Keratinocyte (primary cell): ENCODE measurements around the gene RAD18.

Source experiments
- CTCF ChIP-seq, 3 experiments: IDR thresholded peaks in 1 of 3; conservative IDR thresholded peaks in 1 of 3; optimal IDR thresholded peaks in 1 of 3; 2 replicates in 2 of 3; 3 replicates in 1 of 3; pipeline versions ENCODE3 to v1.5.1; 2011; ENCODE audit warnings: low read length in 3 of 3, mild to moderate bottlenecking in 3 of 3, moderate library complexity in 2 of 3, control low read depth in 1 of 3, inconsistent platforms in 1 of 3; ENCODE audit not compliant: insufficient read depth in 2 of 3; ENCODE audit errors: extremely low read depth in 1 of 3
- EZH2 ChIP-seq: IDR thresholded peaks from one replicate; pipeline ENCODE4 v1.6.1; 2012; ENCODE audit warnings: inconsistent platforms, mild to moderate bottlenecking, low read length, moderate library complexity

GRCh38 chr3:8984526-8984925, 21.3 kb upstream of the RAD18 start:
- TF ChIP-seq CTCF (optimal IDR thresholded peaks at IDR 0.05 in 1 of 3, IDR thresholded peaks at IDR 0.05 in 1 of 3, conservative IDR thresholded peaks at IDR 0.05 in 1 of 3; ENCODE audit: extremely low read depth in 1 of 3, insufficient read depth in 2 of 3, low read length in 3 of 3), result no peak
- TF ChIP-seq EZH2, result no peak
